GM18867 (cell line): Measurements from ENCODE around the gene ASCC2.
A peak's percentile ranks its signal among the peaks of the same experiment; 100 is the strongest.
"Not testable (repeated sequence)": the region's sequence is repeated elsewhere in the genome, so short reads cannot be mapped to it uniquely, and the experiment has no call there.

Experiments
- ATAC-seq: cut with Tn5 transposase; IDR thresholded peaks from one replicate; pipeline ENCODE4 v1.9.1; 2021; ENCODE audit warnings: mild to moderate bottlenecking, moderate library complexity; ENCODE audit not compliant: unreplicated experiment

The ASCC2 gene

GRCh38 chr22:29837741-29838598 is at the start of gene ASCC2:
Gene ASCC2, minus strand, starts transcription at chr22:29838274. Its CDS starts 5,949 bp downstream, at chr22:29832325.
- ATAC-seq = peak; percentile 93

- ATAC-seq = no peak
These were observed 49.3 kb upstream of the ASCC2 start for GRCh38 chr22:29887358-29887757.

DNA sequence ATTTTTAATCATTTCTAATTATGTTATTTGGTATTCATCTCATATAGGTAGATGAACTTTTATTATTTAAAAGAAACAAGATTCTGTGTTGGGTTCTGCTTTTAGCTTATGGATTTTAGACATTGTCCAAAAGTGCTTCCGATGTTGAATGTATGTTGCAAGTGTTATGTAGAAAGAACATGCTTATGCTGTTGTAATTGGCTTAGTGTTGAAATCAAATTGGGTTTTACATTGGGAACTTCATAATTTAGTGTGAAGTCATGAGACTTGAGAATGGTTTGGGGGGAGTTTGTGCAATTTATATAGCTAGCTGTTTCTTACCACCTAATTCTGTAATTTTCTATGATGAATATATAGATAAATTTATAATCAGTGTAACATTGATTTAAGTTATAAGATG is 48.5 kb upstream of the ASCC2 start:
- no peak for ATAC-seq

DNA sequence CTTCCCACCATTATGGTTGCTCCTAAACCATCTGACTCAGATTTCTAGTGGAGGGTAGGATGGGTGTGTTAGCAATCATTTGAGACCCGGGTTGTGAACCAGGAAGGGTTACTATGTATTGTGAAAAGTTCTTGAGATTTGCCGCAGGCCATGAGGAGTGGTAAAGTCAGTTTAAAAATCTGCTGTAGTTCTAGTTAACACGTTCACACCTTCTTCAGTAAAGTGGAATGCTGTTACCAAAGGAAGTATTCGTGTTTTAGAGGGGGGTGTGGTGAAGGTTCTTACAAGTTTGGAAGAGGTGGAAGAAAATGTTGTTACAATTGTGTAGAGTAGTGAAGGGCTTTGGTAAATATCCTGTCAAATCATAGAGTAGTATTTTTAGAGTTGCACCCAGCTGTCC is 47.5 kb upstream of the ASCC2 start:
- no peak for ATAC-seq

GRCh38 chr22:29883775-29884097 is 45.7 kb upstream of the ASCC2 start:
- no peak for ATAC-seq

GRCh38 chr22:29883045-29883774 is 45.1 kb upstream of the ASCC2 start, which contains the start of gene MTMR3:
Gene MTMR3, plus strand, starts transcription at chr22:29883174. Its CDS starts 87,886 bp downstream, at chr22:29971060.
- peak; percentile 70 for ATAC-seq

DNA sequence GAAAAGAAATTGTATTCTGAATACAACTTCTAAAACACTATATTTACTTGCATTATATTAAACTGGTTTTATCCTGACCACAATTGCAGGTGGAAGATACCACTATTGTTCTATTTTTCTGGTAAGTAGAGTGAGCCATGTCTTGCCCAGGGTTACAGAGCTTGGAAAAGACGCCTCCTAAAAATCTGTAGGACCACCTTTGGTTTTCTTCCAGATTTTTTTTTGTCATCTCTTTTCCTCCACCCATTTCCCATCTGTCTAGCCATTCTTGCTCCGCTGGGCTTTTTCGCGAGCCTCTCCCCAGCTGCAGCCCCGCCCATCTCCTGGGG is 44.6 kb upstream of the ASCC2 start:
- no peak for ATAC-seq

- ATAC-seq = no peak
These were observed 41.7 kb upstream of the ASCC2 start for GRCh38 chr22:29879753-29880152.

GRCh38 chr22:29877620-29878019 is 39.5 kb upstream of the ASCC2 start:
- ATAC-seq = no peak

DNA sequence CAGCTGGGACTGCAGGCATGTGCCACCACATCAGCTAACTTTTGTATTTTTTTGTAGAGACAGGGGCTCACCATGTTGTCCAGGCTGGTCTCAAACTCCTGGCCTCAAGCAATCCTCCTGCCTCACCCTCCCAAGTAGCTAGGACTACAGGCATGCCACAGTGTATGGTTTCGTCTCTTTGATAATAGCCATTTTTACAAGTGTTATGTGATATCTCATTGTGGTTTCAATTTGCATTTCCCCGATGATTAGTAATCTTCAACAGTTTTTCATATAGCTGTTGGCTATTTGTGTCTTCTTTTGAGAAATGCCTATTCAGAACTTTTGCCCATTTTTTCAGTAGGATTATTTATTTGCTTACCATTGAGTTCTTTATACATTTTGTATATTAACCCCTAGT is 35.9 kb upstream of the ASCC2 start:
- ATAC-seq = no peak

DNA sequence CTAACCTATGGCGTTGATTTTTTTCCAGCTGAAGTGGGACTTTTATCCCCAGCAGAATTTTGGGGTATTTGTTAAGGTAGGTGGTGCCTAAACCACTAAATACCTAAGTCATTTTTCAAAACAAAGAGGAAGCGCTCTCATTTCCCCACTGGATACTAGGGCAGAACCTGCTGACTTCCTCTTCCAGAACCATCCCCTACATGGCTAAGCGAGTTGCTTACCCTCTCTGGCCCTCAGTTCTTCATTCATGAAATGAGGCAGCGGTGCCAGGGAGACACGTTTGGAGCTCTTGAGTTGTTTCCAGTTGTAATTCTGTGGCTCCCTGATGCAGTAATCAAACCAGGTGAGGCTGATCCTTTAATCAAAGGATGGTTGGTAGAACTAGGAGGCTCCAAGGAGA is 34.9 kb upstream of the ASCC2 start:
- no peak for ATAC-seq

- ATAC-seq = no peak
These were observed 34.2 kb upstream of the ASCC2 start for GRCh38 chr22:29872144-29872893.

- no peak for ATAC-seq
These were observed 33.6 kb upstream of the ASCC2 start for GRCh38 chr22:29871684-29872083.

- ATAC-seq = no peak
These were observed 32.5 kb upstream of the ASCC2 start for GRCh38 chr22:29870574-29870973.

- ATAC-seq = no peak
These were observed 29.8 kb upstream of the ASCC2 start for GRCh38 chr22:29867851-29868250.

GRCh38 chr22:29867260-29867659 is 29.2 kb upstream of the ASCC2 start:
- ATAC-seq = no peak

- not testable (repeated sequence) for ATAC-seq
These were observed 27.5 kb upstream of the ASCC2 start for GRCh38 chr22:29865572-29865971.

DNA sequence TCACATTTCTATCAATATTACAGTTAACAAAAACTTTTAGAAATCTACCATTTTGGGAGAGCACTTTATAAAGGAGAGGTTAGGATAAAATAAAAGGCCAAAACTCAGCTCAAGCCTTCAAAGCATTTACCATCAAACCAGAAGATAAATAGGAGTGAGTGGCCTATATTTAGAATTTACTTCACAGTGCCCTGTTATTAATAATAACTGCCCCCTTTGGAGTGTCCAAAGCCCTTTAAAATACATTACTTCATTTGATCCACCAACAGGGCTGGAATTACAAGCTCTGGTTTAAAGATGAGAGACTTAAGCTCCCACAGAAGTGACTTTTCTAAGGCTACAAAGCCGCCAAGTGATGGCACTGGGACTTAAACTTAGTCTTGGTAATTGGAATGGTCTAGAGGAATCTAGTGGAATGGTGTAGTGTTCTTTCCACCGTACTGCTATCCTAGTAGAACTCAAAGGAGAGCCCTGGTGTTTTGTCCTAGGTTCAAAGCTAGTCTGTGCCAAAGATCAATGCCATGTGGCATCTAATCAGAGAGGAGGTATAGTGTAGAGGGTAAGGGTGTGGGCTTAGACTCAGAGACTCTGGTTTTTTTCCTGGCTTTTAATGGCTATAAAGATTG is 23.7 kb upstream of the ASCC2 start:
- ATAC-seq = no peak

GRCh38 chr22:29860006-29860766 is 22.1 kb upstream of the ASCC2 start:
- ATAC-seq = no peak

GRCh38 chr22:29859030-29859429 is 21.0 kb upstream of the ASCC2 start:
- ATAC-seq = not testable (repeated sequence)
